ENCODE data around the gene SLTM. TPM values are rescaled to one million over a fixed set of nuclear protein-coding genes. Genes with fewer than 3 reads are reported as not detected.
A peak's percentile ranks its signal among the peaks of the same experiment; 100 is the strongest.

SLTM gene
- polyA plus RNA-seq, 3 donors: 26.5 to 105 (median 34.3) TPM

GRCh38 chr15:58929891-58930416 lies 3.5 kb downstream of the SLTM start:
- Histone ChIP-seq H4K20me1 (ENCODE audit: insufficient read depth, low read length) (peaks cover 67% of the 10 kb centered on the region), H2AFZ (ENCODE audit: insufficient read depth, low read depth, low read length, poor library complexity, severe bottlenecking) (no peak overlapping the region), H3K79me2 (ENCODE audit: insufficient read depth, low read length) (peaks cover 80% of the 10 kb centered on the region), H3K9me3 (replicated peaks in 1 of 2; ENCODE audit: control insufficient read depth in 1 of 2, insufficient read depth in 1 of 2, low read length in 2 of 2) (no peaks in the 10 kb centered on the region), H3K4me2 (replicated peaks; ENCODE audit: extremely low read depth, low read length, poor library complexity, severe bottlenecking) (no peak overlapping the region), H3K27ac (ENCODE audit: low read depth in 1 of 2, low read length in 2 of 2) (no peak overlapping the region), H3K4me3 (replicated peaks in 1 of 3; ENCODE audit: low read depth in 2 of 3, low read length in 3 of 3) (no peak overlapping the region), H3K9ac (ENCODE audit: insufficient read depth, low read length, poor library complexity, severe bottlenecking) (no peak overlapping the region), H3K4me1 (ENCODE audit: control insufficient read depth in 1 of 2, insufficient read depth in 2 of 2, low read length in 2 of 2) (peaks cover 27 to 36% of the 10 kb centered on the region in 2 donors), H3K27me3 (ENCODE audit: control insufficient read depth in 2 of 2, insufficient read depth in 2 of 2, low read length in 2 of 2) (no peaks in the 10 kb centered on the region), H3K36me3 (replicated peaks in 1 of 2; ENCODE audit: control insufficient read depth in 1 of 2, insufficient read depth in 2 of 2, low read length in 2 of 2) (peaks cover 47 to 55% of the 10 kb centered on the region in 2 donors)
- H3K27ac Mint-ChIP-seq: peak overlapping the region in 1 of 7 donors; percentile 76
- DNase-seq: no peak
- no peak for TF ChIP-seq CTCF (IDR thresholded peaks at IDR 0.05)
- H3K4me1 Mint-ChIP-seq: peaks cover 24% of the 10 kb centered on the region
- intact Hi-C loops (cut with micrococcal nuclease): loop anchor here in 1 of 2 donors (5.0 to 10.0 kb wide), 2 partner anchors 57 to 175 kb away; partner anchors contain the start of gene RNF111
- peaks cover 24 to 39% of the 10 kb centered on the region in 2 donors for H3K36me3 Mint-ChIP-seq
- no peaks in the 10 kb centered on the region for H3K27me3 Mint-ChIP-seq (ENCODE audit: low read depth in 3 of 3)
- WGBS (ENCODE audit: insufficient coverage): no CpG with 5 or more reads among the region's 11 CpGs
- H3K9me3 Mint-ChIP-seq: no peaks in the 10 kb centered on the region
- no peak overlapping the region for H3K4me3 Mint-ChIP-seq

- Histone ChIP-seq H3K9ac (ENCODE audit: insufficient read depth, low read length, poor library complexity, severe bottlenecking) (no peak overlapping the region), H3K4me1 (ENCODE audit: control insufficient read depth in 1 of 2, insufficient read depth in 2 of 2, low read length in 2 of 2) (peaks cover 24 to 29% of the 10 kb centered on the region in 2 donors), H3K4me3 (replicated peaks in 1 of 3; ENCODE audit: low read depth in 2 of 3, low read length in 3 of 3) (no peak overlapping the region), H2AFZ (ENCODE audit: insufficient read depth, low read depth, low read length, poor library complexity, severe bottlenecking) (no peak overlapping the region), H3K4me2 (replicated peaks; ENCODE audit: extremely low read depth, low read length, poor library complexity, severe bottlenecking) (no peak overlapping the region), H3K27me3 (ENCODE audit: control insufficient read depth in 2 of 2, insufficient read depth in 2 of 2, low read length in 2 of 2) (no peaks in the 10 kb centered on the region), H3K9me3 (replicated peaks in 1 of 2; ENCODE audit: control insufficient read depth in 1 of 2, insufficient read depth in 1 of 2, low read length in 2 of 2) (no peaks in the 10 kb centered on the region), H4K20me1 (ENCODE audit: insufficient read depth, low read length) (peaks cover 92% of the 10 kb centered on the region), H3K27ac (ENCODE audit: low read depth in 1 of 2, low read length in 2 of 2) (peak overlapping the region in 1 of 2 donors; percentile 8), H3K79me2 (ENCODE audit: insufficient read depth, low read length) (peaks cover 98% of the 10 kb centered on the region), H3K36me3 (replicated peaks in 1 of 2; ENCODE audit: control insufficient read depth in 1 of 2, insufficient read depth in 2 of 2, low read length in 2 of 2) (peaks cover 47 to 62% of the 10 kb centered on the region in 2 donors)
- Mint-ChIP-seq H3K9me3 (no peaks in the 10 kb centered on the region), H3K4me3 (no peak overlapping the region), H3K27me3 (ENCODE audit: low read depth in 3 of 3) (no peaks in the 10 kb centered on the region), H3K36me3 (peaks cover 27 to 56% of the 10 kb centered on the region in 2 donors), H3K27ac (no peak overlapping the region), H3K4me1 (peaks cover 28% of the 10 kb centered on the region)
- intact Hi-C loops (cut with micrococcal nuclease): no loop called here
- 100% methylated on average over 1 of the region's 5 CpGs for WGBS (ENCODE audit: insufficient coverage)
- no peak for TF ChIP-seq CTCF (IDR thresholded peaks at IDR 0.05)
- no peak for DNase-seq
These were observed 6.7 kb downstream of the SLTM start for GRCh38 chr15:58926823-58927222.

Measured in CD14-positive monocyte (primary cell).